RWPE2 (cell line): ENCODE results near the gene MXD3.

Source experiments
- ATAC-seq: fragments of 200-7000 bp; cut with Tn5 transposase; 3 replicates; pipeline ENCODE4 v1.9.1; 2021; ENCODE audit warnings: low read depth
- DNase-seq: peaks from one replicate; pipeline ENCODE4 v3.0.0-alpha.2; 2020; ENCODE audit warnings: low spot score
- H3K27ac ChIP-seq: fragments of 450-650 bp; 2 replicates; pipeline ENCODE4 v1.5.1; 2017; ENCODE audit warnings: mild to moderate bottlenecking; ENCODE audit not compliant: poor library complexity, severe bottlenecking
- H3K27me3 ChIP-seq: fragments of 250-450 bp; sonication (Bioruptor Pico); 2 replicates; pipeline ENCODE4 v1.5.1; 2021; ENCODE audit warnings: mild to moderate bottlenecking, moderate library complexity; ENCODE audit not compliant: insufficient read depth, poor library complexity, severe bottlenecking
- H3K36me3 ChIP-seq: fragments of 250-450 bp; sonication (Bioruptor Pico); 2 replicates; pipeline ENCODE4 v1.5.1; 2020; ENCODE audit warnings: low read depth, mild to moderate bottlenecking, moderate library complexity
- H3K4me1 ChIP-seq: fragments of 250-450 bp; sonication (Bioruptor Pico); 2 replicates; pipeline ENCODE4 v1.5.1; 2021; ENCODE audit warnings: mild to moderate bottlenecking, moderate library complexity; ENCODE audit not compliant: insufficient read depth, poor library complexity, severe bottlenecking
- H3K4me3 ChIP-seq: fragments of 250-450 bp; sonication (Bioruptor Pico); 2 replicates; pipeline ENCODE4 v1.5.1; 2021; ENCODE audit warnings: mild to moderate bottlenecking, moderate library complexity; ENCODE audit not compliant: severe bottlenecking
- H3K9me3 ChIP-seq: fragments of 250-450 bp; sonication (Bioruptor Pico); 2 replicates; pipeline ENCODE4 v1.5.1; 2021; ENCODE audit warnings: mild to moderate bottlenecking, moderate library complexity; ENCODE audit not compliant: severe bottlenecking
- TF ChIP-seq, protein P1 (sequence below): fragments of 450-650 bp; IDR thresholded peaks from one replicate; pipeline ENCODE4 v1.5.1; 2017; ENCODE audit warnings: mild to moderate bottlenecking, moderate library complexity; ENCODE audit not compliant: poor library complexity, severe bottlenecking

Gene MXD3

DNA sequence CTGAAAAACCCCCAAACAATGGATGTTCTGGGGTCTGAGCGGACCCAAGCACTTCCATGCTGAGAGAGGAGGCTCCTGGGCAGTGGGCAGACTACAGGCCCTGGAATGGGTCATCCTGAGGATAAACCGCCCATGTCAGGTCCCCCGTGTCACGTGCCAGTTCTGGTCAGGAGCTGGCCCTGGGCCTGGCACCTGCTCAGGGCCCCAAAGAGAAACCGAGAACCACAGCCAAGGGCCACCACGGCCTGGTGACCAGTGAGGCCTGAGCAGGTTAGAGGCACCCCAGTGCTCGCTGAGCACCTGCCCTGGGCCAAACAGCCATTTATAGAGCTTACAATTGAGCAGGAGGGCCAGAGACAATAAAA lies 24.0 kb upstream of the MXD3 start:
- DNase-seq = no peak
- H3K4me1 ChIP-seq = no peaks in the 10 kb centered on the region
- TF ChIP-seq, protein P1, sequence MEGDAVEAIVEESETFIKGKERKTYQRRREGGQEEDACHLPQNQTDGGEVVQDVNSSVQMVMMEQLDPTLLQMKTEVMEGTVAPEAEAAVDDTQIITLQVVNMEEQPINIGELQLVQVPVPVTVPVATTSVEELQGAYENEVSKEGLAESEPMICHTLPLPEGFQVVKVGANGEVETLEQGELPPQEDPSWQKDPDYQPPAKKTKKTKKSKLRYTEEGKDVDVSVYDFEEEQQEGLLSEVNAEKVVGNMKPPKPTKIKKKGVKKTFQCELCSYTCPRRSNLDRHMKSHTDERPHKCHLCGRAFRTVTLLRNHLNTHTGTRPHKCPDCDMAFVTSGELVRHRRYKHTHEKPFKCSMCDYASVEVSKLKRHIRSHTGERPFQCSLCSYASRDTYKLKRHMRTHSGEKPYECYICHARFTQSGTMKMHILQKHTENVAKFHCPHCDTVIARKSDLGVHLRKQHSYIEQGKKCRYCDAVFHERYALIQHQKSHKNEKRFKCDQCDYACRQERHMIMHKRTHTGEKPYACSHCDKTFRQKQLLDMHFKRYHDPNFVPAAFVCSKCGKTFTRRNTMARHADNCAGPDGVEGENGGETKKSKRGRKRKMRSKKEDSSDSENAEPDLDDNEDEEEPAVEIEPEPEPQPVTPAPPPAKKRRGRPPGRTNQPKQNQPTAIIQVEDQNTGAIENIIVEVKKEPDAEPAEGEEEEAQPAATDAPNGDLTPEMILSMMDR = no peak
- no peak overlapping the region for H3K4me3 ChIP-seq
- no peaks in the 10 kb centered on the region for H3K27me3 ChIP-seq
- H3K27ac ChIP-seq = no peak overlapping the region
- peaks cover 86% of the 10 kb centered on the region for H3K36me3 ChIP-seq
- H3K9me3 ChIP-seq = no peaks in the 10 kb centered on the region
- no peak for ATAC-seq

DNA sequence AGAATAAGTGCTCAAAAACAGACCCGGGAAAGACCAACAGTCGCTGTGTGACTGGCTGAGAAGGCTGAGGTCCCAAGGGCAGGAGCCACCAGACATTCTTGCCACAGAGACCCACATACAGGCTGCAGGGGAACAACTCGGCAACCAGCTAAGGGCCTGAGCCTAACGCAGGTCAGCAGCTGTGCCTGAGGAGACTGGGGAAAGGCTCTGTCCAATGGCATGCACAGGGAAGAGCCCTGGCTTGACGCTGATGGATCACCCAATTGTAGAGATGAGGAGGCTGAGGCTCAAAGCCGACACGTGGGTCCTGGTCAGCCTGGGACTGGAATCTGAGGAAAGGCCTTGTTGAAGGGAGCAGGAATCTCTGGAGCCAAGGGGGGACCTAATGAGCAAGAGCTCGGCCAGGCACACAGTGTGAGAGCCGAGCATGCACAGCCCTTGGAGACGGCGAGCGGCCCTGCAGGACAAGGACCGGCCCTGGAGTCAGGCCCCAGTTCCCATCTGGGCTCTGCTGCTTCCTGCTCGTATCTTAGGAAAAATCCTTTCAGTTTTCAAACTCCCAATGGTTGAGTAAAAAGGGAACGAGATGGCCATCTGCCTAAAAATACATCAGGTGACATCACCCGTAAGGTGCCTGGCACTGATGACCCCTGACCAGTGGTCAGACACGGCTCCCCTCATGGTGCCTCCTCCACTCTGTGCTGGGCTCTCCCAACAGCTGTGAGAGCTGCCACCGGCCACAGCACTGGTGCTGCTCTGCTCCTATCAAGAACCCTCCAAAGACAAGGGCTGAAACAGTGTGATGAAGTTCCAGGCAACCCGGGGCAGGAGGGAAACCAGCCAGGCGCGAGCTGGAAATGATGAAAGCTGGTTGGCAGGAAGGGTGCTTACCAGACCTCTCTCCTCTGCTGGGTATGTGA lies 23.3 kb upstream of the MXD3 start:
- no peak for ATAC-seq
- Histone ChIP-seq H3K36me3 (peaks cover 86% of the 10 kb centered on the region), H3K9me3 (no peaks in the 10 kb centered on the region), H3K4me3 (no peak overlapping the region), H3K27me3 (no peaks in the 10 kb centered on the region), H3K4me1 (no peaks in the 10 kb centered on the region), H3K27ac (no peak overlapping the region)
- TF ChIP-seq, protein P1 = no peak
- DNase-seq = no peak

DNA sequence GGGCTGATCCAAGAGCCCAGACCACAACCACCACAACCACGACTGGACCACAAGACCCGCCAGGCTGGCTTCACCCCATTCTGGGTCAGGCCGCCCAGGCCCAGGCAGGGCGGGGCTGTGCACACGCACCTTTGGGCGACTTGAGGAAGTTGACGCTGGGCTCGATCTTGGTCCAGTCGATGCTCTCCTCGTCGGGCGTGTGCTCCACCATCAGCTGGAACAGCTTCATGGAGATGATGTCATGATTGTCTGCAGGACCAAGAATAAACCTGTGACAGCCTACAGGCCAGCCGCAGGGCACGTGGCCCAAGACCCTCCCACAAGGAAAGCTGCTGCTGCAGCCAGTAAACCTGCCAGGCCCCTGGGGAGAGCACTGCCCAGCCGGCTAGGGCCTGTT lies 22.5 kb upstream of the MXD3 start:
- no peak for ATAC-seq
- Histone ChIP-seq H3K4me3 (no peak overlapping the region), H3K27ac (no peak overlapping the region), H3K9me3 (no peaks in the 10 kb centered on the region), H3K27me3 (no peaks in the 10 kb centered on the region), H3K4me1 (no peaks in the 10 kb centered on the region), H3K36me3 (peaks cover 86% of the 10 kb centered on the region)
- no peak for DNase-seq
- TF ChIP-seq, protein P1 = no peak

DNA sequence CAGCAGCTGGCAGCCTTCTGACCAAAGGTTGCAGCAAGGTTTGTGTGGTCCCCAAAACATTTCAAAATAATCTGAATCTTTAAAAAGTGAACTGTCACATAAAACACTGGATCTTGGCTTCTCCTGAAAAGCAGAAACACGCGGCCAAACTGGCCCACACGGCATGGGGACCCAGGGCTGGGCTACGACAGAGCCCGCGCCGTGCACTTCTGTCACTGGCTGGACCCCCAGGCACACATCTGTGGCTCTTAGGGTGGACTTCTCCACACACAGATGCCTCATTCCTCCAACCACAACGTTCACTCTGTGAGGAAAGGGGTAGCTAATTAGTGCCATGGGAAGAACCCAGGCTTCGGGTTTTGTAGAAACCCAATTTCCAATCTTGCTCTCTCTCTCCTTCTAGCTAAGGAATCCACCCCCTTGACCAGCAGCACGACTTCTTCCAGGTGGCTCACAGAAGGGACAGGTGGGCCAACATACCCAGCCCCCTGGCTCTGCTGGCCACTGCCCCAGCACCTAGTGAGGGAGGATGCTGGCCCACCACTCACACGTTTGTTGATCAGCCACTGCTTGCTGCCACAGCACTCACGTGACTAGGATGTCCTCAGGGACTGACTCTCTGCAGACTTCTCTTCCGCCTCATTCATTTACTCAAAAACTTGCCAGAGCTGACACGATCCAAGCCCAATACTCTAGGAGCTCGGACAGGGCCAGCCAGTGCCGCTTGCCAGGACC lies 21.9 kb upstream of the MXD3 start:
- Histone ChIP-seq H3K9me3 (no peaks in the 10 kb centered on the region), H3K27ac (no peak overlapping the region), H3K4me1 (no peaks in the 10 kb centered on the region), H3K4me3 (no peak overlapping the region), H3K27me3 (no peaks in the 10 kb centered on the region), H3K36me3 (peaks cover 84% of the 10 kb centered on the region)
- DNase-seq (no peak), ATAC-seq (no peak)
- TF ChIP-seq, protein P1 = no peak
